Measurements from ENCODE around the gene PCDHGA1.

DNA sequence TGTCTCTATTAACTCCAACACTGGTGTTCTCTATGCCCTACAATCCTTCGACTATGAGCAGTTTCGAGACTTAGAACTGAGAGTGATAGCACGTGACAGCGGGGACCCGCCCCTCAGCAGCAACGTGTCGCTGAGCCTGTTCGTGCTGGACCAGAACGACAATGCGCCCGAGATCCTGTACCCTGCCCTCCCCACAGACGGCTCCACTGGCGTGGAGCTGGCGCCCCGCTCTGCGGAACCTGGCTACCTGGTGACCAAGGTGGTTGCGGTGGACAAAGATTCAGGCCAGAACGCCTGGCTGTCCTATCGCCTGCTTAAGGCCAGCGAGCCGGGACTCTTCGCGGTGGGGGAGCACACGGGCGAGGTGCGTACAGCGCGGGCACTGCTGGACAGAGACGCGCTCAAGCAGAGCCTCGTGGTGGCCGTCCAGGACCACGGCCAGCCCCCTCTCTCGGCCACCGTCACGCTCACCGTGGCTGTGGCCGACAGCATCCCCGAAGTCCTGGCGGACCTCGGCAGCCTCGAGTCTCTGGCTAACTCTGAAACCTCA lies 92.5 kb downstream of the PCDHGA1 start:
- TF ChIP-seq CTCF (optimal IDR thresholded peaks at IDR 0.05 in 1 of 3, IDR thresholded peaks at IDR 0.05 in 1 of 3, conservative IDR thresholded peaks at IDR 0.05 in 1 of 3; ENCODE audit: extremely low read depth in 1 of 3, insufficient read depth in 2 of 3, low read length in 3 of 3): no peak
- no peak for TF ChIP-seq EZH2 (IDR thresholded peaks at IDR 0.05; ENCODE audit: low read length)

Measured in keratinocyte (primary cell).